HepG2 (cell line): Measurements from ENCODE around the gene NXPH4. TPM values are rescaled to one million over a fixed set of nuclear protein-coding genes. Genes with fewer than 3 reads are reported as not detected.

Experiments used
- AGO1 ChIP-seq: fragments of 200-400 bp; formaldehyde crosslinking; IDR thresholded peaks from 2 replicates; pipeline ENCODE4 v1.6.1; 2017; ENCODE audit warnings: mild to moderate bottlenecking, low read depth, low read length, moderate library complexity; ENCODE audit not compliant: poor library complexity, severe bottlenecking
- BRD4 ChIP-seq: sonication (generic); formaldehyde crosslinking; IDR thresholded peaks from 2 replicates; pipeline ENCODE4 v1.4.0; 2020; ENCODE audit warnings: missing genetic modification reagents
- CBX1 ChIP-seq: IDR thresholded peaks from one replicate; pipeline ENCODE4 v1.6.1; 2016; ENCODE audit warnings: antibody characterized with exemption, low read depth
- KDM2A ChIP-seq: sonication (generic); formaldehyde crosslinking; IDR thresholded peaks from 2 replicates; pipeline ENCODE4 v1.4.0; 2020; ENCODE audit warnings: low read depth, missing genetic modification reagents, borderline replicate concordance
- POLR2G ChIP-seq: fragments of 200-400 bp; formaldehyde crosslinking; IDR thresholded peaks from 2 replicates; pipeline ENCODE4 v1.6.1; 2018; ENCODE audit warnings: mild to moderate bottlenecking, low read depth, low read length, moderate library complexity
- RBFOX2 ChIP-seq: fragments of 200-400 bp; formaldehyde crosslinking; IDR thresholded peaks from 2 replicates; pipeline ENCODE4 v1.6.1; 2017; ENCODE audit warnings: low read depth, mild to moderate bottlenecking, low read length
- SRSF4 ChIP-seq: fragments of 200-400 bp; formaldehyde crosslinking; IDR thresholded peaks from one replicate; pipeline ENCODE4 v1.6.1; 2018; ENCODE audit warnings: mild to moderate bottlenecking, low read depth, low read length, moderate library complexity; ENCODE audit not compliant: poor library complexity, severe bottlenecking
- SRSF9 ChIP-seq: fragments of 200-400 bp; formaldehyde crosslinking; IDR thresholded peaks from 2 replicates; pipeline ENCODE4 v1.6.1; 2018; ENCODE audit warnings: borderline replicate concordance, mild to moderate bottlenecking, low read depth, low read length; ENCODE audit not compliant: insufficient read depth, poor library complexity, severe bottlenecking
- SSRP1 ChIP-seq: IDR thresholded peaks from 2 replicates; pipeline ENCODE4 v1.6.1; 2016; ENCODE audit warnings: control low read depth
- TAF1 ChIP-seq: sonication (generic); formaldehyde crosslinking; IDR thresholded peaks from 2 replicates; pipeline ENCODE4 v1.4.0; 2020; ENCODE audit warnings: missing genetic modification reagents
- TCF12 ChIP-seq, 2 experiments: fragments of 450-650 bp in 1 of 2; sonication (generic) in 1 of 2; formaldehyde crosslinking in 1 of 2; IDR thresholded peaks; 2 replicates each; pipeline versions ENCODE4 v1.6.1 to v1.8.0; 2017 to 2022; ENCODE audit warnings: antibody characterized with exemption in 1 of 2, mild to moderate bottlenecking in 1 of 2, missing genetic modification reagents in 1 of 2, moderate library complexity in 1 of 2
- ZNF644 ChIP-seq: IDR thresholded peaks from 2 replicates; pipeline ENCODE4 v1.6.1; 2016; ENCODE audit warnings: low read depth
- polyA plus RNA-seq, 8 experiments: library from polyadenylated mRNA; depleted of rRNA in 3 of 8; stranded (reverse) in 7 of 8; unstranded in 1 of 8; fragments of >200 nt; fragmentation: Illumina TruSeq in 4 of 8; extraction: Trizol in 4 of 8; gene quantifications; 2 replicates each; pipeline versions ENCODE4 v1.2.1 to v1.2.3, GENCODE V29; 2011 to 2016; ENCODE audit warnings: low read depth in 4 of 8, missing spikeins in 1 of 8, mixed read lengths in 1 of 8; ENCODE audit not compliant: insufficient read depth in 1 of 8
- total RNA-seq, 5 experiments: library from RNA; depleted of rRNA; stranded (reverse); fragments of >200 nt; fragmentation: Illumina TruSeq; extraction: Trizol; gene quantifications; 2 replicates each; pipeline ENCODE4 v1.2.3, GENCODE V29; 2016; ENCODE audit warnings: low read depth in 1 of 5
- TF ChIP-seq, protein P1 (sequence below): sonication (generic); formaldehyde crosslinking; IDR thresholded peaks from 2 replicates; pipeline ENCODE4 v1.8.0; 2022; ENCODE audit warnings: missing genetic modification reagents, mild to moderate bottlenecking, borderline replicate concordance
- TF ChIP-seq, protein P2 (sequence below): sonication (generic); formaldehyde crosslinking; IDR thresholded peaks from 2 replicates; pipeline ENCODE4 v1.4.0; 2020; ENCODE audit warnings: low read depth, mild to moderate bottlenecking, missing genetic modification reagents

The NXPH4 gene
- total and polyA plus RNA-seq, 2 of the 13 experiments (the other 11 are each of a cell fraction or from before 2014, with no cell fraction given) = 0.13 TPM; not detected in 1

DNA sequence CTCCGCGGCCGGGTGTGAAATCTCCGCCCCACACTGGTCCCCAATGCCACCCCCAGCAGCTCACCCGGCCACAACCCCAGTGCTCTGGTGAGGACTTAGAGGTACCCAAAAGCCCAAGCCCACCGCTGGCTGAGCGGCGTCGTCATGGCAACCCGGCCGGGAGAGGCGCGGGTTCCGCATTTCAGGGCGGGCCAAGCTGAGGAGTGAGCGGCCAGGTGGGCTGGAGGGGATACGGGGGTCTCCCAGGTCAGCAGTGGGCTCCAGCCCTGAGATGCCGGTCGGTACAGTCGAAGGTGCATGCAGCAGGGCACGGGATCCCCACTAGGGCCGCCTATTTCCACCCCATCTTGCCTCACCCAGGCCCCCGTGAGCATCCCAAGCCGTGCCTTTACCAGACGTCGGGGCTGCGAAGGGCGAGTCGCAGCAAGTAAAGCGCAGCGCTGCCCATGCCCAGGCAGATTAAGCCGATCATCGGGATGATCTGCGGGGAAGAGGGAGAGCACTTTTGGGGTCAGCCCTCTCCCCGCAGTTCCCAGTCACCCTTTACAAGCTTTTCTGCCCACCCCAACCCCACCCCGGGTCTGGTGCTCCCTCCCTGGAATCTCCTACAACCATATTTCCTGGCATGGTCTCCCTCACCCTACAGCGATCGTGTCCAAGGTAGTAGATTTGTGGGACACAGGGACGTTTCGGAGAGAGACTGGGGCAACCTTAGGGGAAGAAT lies 19.8 kb downstream of the NXPH4 start (continued):
- TF ChIP-seq SRSF9 (no peak), BRD4 (no peak), CBX1 (no peak), AGO1 (peak; percentile 99), ZNF644 (CRISPR knock-in tag) (no peak), POLR2G (peak; percentile 49), SSRP1 (CRISPR knock-in tag) (peak; percentile 97; the same call in 1 of the 2 replicates), RBFOX2 (peak; percentile 94), TAF1 (no peak), SRSF4 (peak; percentile 58), KDM2A (CRISPR knock-in tag) (peak; percentile 2; the same call in 1 of the 2 replicates), TCF12 (IDR thresholded peaks at IDR 0.05) (no peak), TCF12 (CRISPR knock-in tag; IDR thresholded peaks at IDR 0.05) (no peak)
- TF ChIP-seq, protein P1, sequence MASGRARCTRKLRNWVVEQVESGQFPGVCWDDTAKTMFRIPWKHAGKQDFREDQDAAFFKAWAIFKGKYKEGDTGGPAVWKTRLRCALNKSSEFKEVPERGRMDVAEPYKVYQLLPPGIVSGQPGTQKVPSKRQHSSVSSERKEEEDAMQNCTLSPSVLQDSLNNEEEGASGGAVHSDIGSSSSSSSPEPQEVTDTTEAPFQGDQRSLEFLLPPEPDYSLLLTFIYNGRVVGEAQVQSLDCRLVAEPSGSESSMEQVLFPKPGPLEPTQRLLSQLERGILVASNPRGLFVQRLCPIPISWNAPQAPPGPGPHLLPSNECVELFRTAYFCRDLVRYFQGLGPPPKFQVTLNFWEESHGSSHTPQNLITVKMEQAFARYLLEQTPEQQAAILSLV = no peak
- TF ChIP-seq, protein P2, sequence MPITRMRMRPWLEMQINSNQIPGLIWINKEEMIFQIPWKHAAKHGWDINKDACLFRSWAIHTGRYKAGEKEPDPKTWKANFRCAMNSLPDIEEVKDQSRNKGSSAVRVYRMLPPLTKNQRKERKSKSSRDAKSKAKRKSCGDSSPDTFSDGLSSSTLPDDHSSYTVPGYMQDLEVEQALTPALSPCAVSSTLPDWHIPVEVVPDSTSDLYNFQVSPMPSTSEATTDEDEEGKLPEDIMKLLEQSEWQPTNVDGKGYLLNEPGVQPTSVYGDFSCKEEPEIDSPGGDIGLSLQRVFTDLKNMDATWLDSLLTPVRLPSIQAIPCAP (CRISPR knock-in tag) = no peak
- TF ChIP-seq, all 625 proteins: peak for 14
